CD4-positive, alpha-beta T cell treated with Interleukin-6 for 4 hours (primary cell): ENCODE data around the gene TCF7L1.

Experiments used
- DNase-seq: peaks from one replicate; pipeline ENCODE4 v3.0.0-alpha.2; 2020; ENCODE audit warnings: mixed read lengths

TCF7L1 gene

GRCh38 chr2:85165088-85165690 is 32.0 kb downstream of the TCF7L1 start:
- DNase-seq = no peak

- no peak for DNase-seq
Measured at GRCh38 chr2:85166021-85166420, 32.8 kb downstream of the TCF7L1 start.

- no peak for DNase-seq
Measured at GRCh38 chr2:85167479-85167878, 34.3 kb downstream of the TCF7L1 start.

- no peak for DNase-seq
Measured at GRCh38 chr2:85168942-85169341, 35.8 kb downstream of the TCF7L1 start.

- no peak for DNase-seq
Measured at GRCh38 chr2:85169581-85169980, 36.4 kb downstream of the TCF7L1 start.

- DNase-seq = no peak
Measured at GRCh38 chr2:85170938-85171475, 37.8 kb downstream of the TCF7L1 start.

- no peak for DNase-seq
Measured at GRCh38 chr2:85171916-85172315, 38.7 kb downstream of the TCF7L1 start.

GRCh38 chr2:85173909-85174308 is 40.7 kb downstream of the TCF7L1 start:
- DNase-seq = no peak

GRCh38 chr2:85174943-85175342 is 41.8 kb downstream of the TCF7L1 start:
- no peak for DNase-seq

- no peak for DNase-seq
Measured at GRCh38 chr2:85175369-85176299, 42.4 kb downstream of the TCF7L1 start.

- no peak for DNase-seq
Measured at GRCh38 chr2:85177031-85177824, 44.0 kb downstream of the TCF7L1 start.

GRCh38 chr2:85178154-85178553 is 45.0 kb downstream of the TCF7L1 start:
- no peak for DNase-seq

- no peak for DNase-seq
Measured at GRCh38 chr2:85178980-85179411, 45.8 kb downstream of the TCF7L1 start.

GRCh38 chr2:85179541-85179940 is 46.3 kb downstream of the TCF7L1 start:
- no peak for DNase-seq

GRCh38 chr2:85180322-85181133 is 47.3 kb downstream of the TCF7L1 start:
- no peak for DNase-seq

GRCh38 chr2:85181134-85181631 is 48.0 kb downstream of the TCF7L1 start:
- DNase-seq = no peak

- no peak for DNase-seq
Measured at GRCh38 chr2:85181844-85182456, 48.8 kb downstream of the TCF7L1 start.

GRCh38 chr2:85183076-85183475 is 49.9 kb downstream of the TCF7L1 start:
- DNase-seq = no peak

GRCh38 chr2:85183479-85183878 is 50.3 kb downstream of the TCF7L1 start:
- no peak for DNase-seq

- no peak for DNase-seq
Measured at GRCh38 chr2:85184231-85184630, 51.0 kb downstream of the TCF7L1 start.

- no peak for DNase-seq
Measured at GRCh38 chr2:85184990-85185389, 51.8 kb downstream of the TCF7L1 start.
